ENCODE measurements around the gene TELO2.

The TELO2 gene

GRCh38 chr16:1525871-1526607 is 32.9 kb downstream of the TELO2 start:
- in situ Hi-C loops (cut with MboI; ENCODE audit: low pct_unique_long_range_greater_than_20kb, low sequenced_read_pairs, unreplicated experiment) = no loop called here
- no peak for DNase-seq (ENCODE audit: low spot score)
- TF ChIP-seq, protein P1, sequence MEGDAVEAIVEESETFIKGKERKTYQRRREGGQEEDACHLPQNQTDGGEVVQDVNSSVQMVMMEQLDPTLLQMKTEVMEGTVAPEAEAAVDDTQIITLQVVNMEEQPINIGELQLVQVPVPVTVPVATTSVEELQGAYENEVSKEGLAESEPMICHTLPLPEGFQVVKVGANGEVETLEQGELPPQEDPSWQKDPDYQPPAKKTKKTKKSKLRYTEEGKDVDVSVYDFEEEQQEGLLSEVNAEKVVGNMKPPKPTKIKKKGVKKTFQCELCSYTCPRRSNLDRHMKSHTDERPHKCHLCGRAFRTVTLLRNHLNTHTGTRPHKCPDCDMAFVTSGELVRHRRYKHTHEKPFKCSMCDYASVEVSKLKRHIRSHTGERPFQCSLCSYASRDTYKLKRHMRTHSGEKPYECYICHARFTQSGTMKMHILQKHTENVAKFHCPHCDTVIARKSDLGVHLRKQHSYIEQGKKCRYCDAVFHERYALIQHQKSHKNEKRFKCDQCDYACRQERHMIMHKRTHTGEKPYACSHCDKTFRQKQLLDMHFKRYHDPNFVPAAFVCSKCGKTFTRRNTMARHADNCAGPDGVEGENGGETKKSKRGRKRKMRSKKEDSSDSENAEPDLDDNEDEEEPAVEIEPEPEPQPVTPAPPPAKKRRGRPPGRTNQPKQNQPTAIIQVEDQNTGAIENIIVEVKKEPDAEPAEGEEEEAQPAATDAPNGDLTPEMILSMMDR (IDR thresholded peaks at IDR 0.05; ENCODE audit: extremely low read depth, insufficient read depth, missing control alignments) = no peak

GRCh38 chr16:1526608-1527555 is 33.7 kb downstream of the TELO2 start:
- DNase-seq (ENCODE audit: low spot score) = no peak
- TF ChIP-seq, protein P1 (IDR thresholded peaks at IDR 0.05; ENCODE audit: extremely low read depth, insufficient read depth, missing control alignments) = no peak
- in situ Hi-C loops (cut with MboI; ENCODE audit: low pct_unique_long_range_greater_than_20kb, low sequenced_read_pairs, unreplicated experiment) = no loop called here

- TF ChIP-seq, protein P1 (IDR thresholded peaks at IDR 0.05; ENCODE audit: extremely low read depth, insufficient read depth, missing control alignments) = no peak
- DNase-seq (ENCODE audit: low spot score) = no peak
- in situ Hi-C loops (cut with MboI; ENCODE audit: low pct_unique_long_range_greater_than_20kb, low sequenced_read_pairs, unreplicated experiment) = no loop called here
These were observed 35.0 kb downstream of the TELO2 start for GRCh38 chr16:1527836-1528811.

GRCh38 chr16:1528921-1529537 is 35.9 kb downstream of the TELO2 start:
- in situ Hi-C loops (cut with MboI; ENCODE audit: low pct_unique_long_range_greater_than_20kb, low sequenced_read_pairs, unreplicated experiment) = no loop called here
- no peak for DNase-seq (ENCODE audit: low spot score)
- TF ChIP-seq, protein P1 (IDR thresholded peaks at IDR 0.05; ENCODE audit: extremely low read depth, insufficient read depth, missing control alignments) = no peak

- no peak for DNase-seq (ENCODE audit: low spot score)
- TF ChIP-seq, protein P1 (IDR thresholded peaks at IDR 0.05; ENCODE audit: extremely low read depth, insufficient read depth, missing control alignments) = no peak
- in situ Hi-C loops (cut with MboI; ENCODE audit: low pct_unique_long_range_greater_than_20kb, low sequenced_read_pairs, unreplicated experiment) = no loop called here
These were observed 37.3 kb downstream of the TELO2 start for GRCh38 chr16:1530349-1530882.

Measured in GM13977 (cell line).